Peyer's patch (tissue), 4 donors: ENCODE measurements around the gene PASK. TPM values are rescaled to one million over a fixed set of nuclear protein-coding genes. Genes with fewer than 3 reads are reported as not detected.

Experiments used
- DNase-seq, 3 donors: peaks; one replicate each; pipeline ENCODE4 v3.0.0-alpha.2; 2017 to 2019
- H3K27ac ChIP-seq, 4 donors: fragments of 200-600 bp; sonication (generic); one replicate each; pipeline ENCODE4 v1.5.1; 2016 to 2019
- H3K27me3 ChIP-seq, 2 donors: fragments of 200-600 bp; sonication (generic); one replicate each; pipeline ENCODE4 v1.5.1; 2019
- H3K36me3 ChIP-seq, 3 donors: fragments of 200-600 bp; sonication (generic); one replicate each; pipeline ENCODE4 v1.5.1; 2016 to 2019
- H3K4me1 ChIP-seq, 4 donors: fragments of 200-600 bp; sonication (generic); one replicate each; pipeline ENCODE4 v1.5.1; 2016 to 2019
- H3K4me3 ChIP-seq, 4 donors: fragments of 200-600 bp; sonication (generic); 1 replicate in 3 of 4; 2 replicates in 1 of 4; pipeline ENCODE4 v1.5.1; 2016 to 2019; ENCODE audit warnings: mild to moderate bottlenecking in 1 of 4
- H3K9me3 ChIP-seq, 4 donors: fragments of 200-600 bp; sonication (generic); one replicate each; pipeline ENCODE4 v1.5.1; 2016 to 2019; ENCODE audit warnings: mild to moderate bottlenecking in 1 of 4
- CTCF ChIP-seq, 6 experiments: fragments of 450-650 bp in 4 of 6; fragments of 200-600 bp in 2 of 6; sonication (generic) in 1 of 6; IDR thresholded peaks; one replicate each; pipeline ENCODE4 v1.5.1; 2017 to 2019; ENCODE audit warnings: antibody characterized with exemption in 6 of 6, mild to moderate bottlenecking in 3 of 6, moderate library complexity in 1 of 6
- POLR2A ChIP-seq, 2 donors: fragments of 450-650 bp; IDR thresholded peaks; one replicate each; pipeline ENCODE4 v1.5.1; 2017; ENCODE audit warnings: antibody characterized with exemption in 2 of 2, mild to moderate bottlenecking in 2 of 2, moderate library complexity in 2 of 2
- total RNA-seq, 4 donors: library from RNA; depleted of rRNA; stranded (reverse); fragments of >200 nt; gene quantifications; one replicate each; pipeline ENCODE4 v1.1.0, GENCODE V29; 2016

The PASK gene
- total RNA-seq, 4 donors from 2014 or later, result 12.1 to 790 (median 26.7) TPM

DNA sequence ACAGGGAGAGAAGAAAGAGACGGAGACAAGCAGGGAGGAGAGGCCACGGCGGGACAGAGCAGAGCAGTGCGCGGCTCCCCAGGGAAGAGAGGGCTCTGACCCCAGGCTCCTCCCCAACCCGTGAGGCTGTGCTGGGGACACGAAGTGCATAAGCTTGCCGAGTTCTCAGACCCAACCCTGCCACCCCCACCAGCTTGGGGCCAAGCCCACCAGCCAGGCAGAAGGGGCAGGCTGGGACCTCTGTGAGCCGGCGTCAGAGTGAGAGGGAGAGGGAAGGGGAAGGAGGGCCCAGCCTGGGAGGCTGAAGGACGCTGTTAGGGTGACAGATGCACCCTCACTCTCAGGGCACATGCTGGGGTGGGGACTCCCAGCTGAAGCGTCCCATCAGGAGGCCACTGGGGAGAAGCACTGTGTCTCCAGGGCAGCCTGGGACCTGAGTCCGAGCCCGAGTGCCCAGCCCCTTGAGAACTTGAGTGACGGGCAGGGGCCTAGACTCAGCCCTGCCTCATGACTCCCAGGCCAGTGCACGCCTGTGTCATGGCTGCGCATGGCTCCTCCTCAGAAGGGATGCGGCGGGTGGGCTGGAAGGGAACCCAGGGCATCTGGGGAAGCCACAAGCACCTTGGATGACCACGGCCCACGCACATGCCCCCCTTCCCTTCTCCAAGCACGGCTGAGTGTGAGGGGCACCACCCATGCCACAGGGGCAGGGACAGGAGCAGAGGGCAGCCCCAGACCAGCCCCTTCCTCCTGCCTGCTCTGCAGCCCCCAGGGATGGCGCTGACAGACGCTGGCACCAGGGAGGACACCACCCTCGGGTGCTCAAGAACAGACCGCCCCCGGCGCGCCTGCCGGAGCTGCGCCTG, 78.2 kb downstream of the PASK start:
- Histone ChIP-seq H3K9me3 (no peaks in the 10 kb centered on the region), H3K27ac (no peak overlapping the region), H3K36me3 (peaks cover 0 to 39% (median 0%) of the 10 kb centered on the region in 3 donors), H3K4me3 (no peak overlapping the region), H3K27me3 (no peaks in the 10 kb centered on the region), H3K4me1 (no peaks in the 10 kb centered on the region)
- no peak for DNase-seq
- TF ChIP-seq CTCF (IDR thresholded peaks at IDR 0.05) (no peak), POLR2A (IDR thresholded peaks at IDR 0.05) (no peak)

- no peaks in the 10 kb centered on the region for H3K9me3 ChIP-seq
- H3K36me3 ChIP-seq, result peaks cover 0 to 38% (median 0%) of the 10 kb centered on the region in 3 donors
- TF ChIP-seq POLR2A (IDR thresholded peaks at IDR 0.05) (no peak), CTCF (IDR thresholded peaks at IDR 0.05) (no peak)
- no peak overlapping the region for H3K4me3 ChIP-seq
- H3K4me1 ChIP-seq, result no peaks in the 10 kb centered on the region
- H3K27ac ChIP-seq, result no peak overlapping the region
- no peaks in the 10 kb centered on the region for H3K27me3 ChIP-seq
- no peak for DNase-seq
Observed at GRCh38 chr2:241070361-241070760, 78.9 kb downstream of the PASK start.

- no peaks in the 10 kb centered on the region for H3K9me3 ChIP-seq
- H3K4me1 ChIP-seq, result no peaks in the 10 kb centered on the region
- H3K4me3 ChIP-seq, result no peak overlapping the region
- no peak overlapping the region for H3K27ac ChIP-seq
- no peak for TF ChIP-seq POLR2A (IDR thresholded peaks at IDR 0.05)
- no peak for TF ChIP-seq CTCF (IDR thresholded peaks at IDR 0.05)
- peaks cover 0 to 33% (median 0%) of the 10 kb centered on the region in 3 donors for H3K36me3 ChIP-seq
- no peaks in the 10 kb centered on the region for H3K27me3 ChIP-seq
- peak in 1 of 3 donors; percentile 14 for DNase-seq
Observed at GRCh38 chr2:241069821-241070281, 79.4 kb downstream of the PASK start.

- Histone ChIP-seq H3K36me3 (peaks cover 0 to 29% (median 0%) of the 10 kb centered on the region in 3 donors), H3K27me3 (no peaks in the 10 kb centered on the region), H3K9me3 (no peaks in the 10 kb centered on the region), H3K27ac (no peak overlapping the region), H3K4me1 (no peaks in the 10 kb centered on the region), H3K4me3 (no peak overlapping the region)
- peak in 1 of 3 donors; percentile 6 for DNase-seq
- no peak for TF ChIP-seq POLR2A (IDR thresholded peaks at IDR 0.05)
- no peak for TF ChIP-seq CTCF (IDR thresholded peaks at IDR 0.05)
Observed at GRCh38 chr2:241068942-241069810, 80.1 kb downstream of the PASK start.

DNA sequence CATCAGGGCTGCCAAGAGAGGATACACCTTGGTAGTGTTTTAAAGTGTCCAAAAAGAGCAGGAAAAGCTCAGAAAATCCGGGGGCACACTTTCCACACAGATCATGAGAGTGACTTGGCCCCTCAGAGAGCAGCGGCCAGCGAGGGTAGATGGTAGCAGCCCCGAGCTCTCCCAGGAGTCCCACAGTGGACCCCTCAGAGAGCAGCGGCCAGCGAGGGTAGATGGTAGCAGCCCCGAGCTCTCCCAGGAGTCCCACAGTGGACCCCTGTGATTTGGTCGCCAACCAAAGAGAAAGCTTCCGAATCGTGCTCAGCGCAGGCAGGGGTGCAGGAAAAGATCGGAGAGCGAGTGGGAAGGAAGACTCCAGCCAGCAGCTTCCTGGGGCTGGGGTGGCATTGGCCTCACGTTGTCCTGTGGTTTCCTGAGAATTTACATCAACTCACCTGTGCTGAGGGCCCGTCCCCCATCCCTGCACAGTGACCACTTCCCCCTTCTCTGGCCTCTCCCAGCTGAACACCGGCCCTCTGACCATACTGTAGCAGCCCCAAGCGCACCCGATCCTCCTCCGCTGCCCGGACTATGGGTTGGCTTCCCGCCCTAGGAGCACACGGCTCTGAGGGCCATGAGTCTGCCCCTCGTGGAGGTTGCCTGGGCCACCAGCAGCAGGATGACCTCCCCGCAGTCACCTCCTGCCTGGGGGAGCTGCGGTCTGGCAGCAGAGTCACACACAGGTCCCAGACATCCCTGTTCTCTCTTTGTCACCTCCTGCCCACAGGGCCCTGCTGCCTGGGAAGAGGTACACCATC, 80.9 kb downstream of the PASK start:
- Histone ChIP-seq H3K4me3 (no peak overlapping the region), H3K27me3 (no peaks in the 10 kb centered on the region), H3K36me3 (peaks cover 0 to 25% (median 0%) of the 10 kb centered on the region in 3 donors), H3K4me1 (peaks cover 0 to 5% (median 2%) of the 10 kb centered on the region in 4 donors), H3K9me3 (no peaks in the 10 kb centered on the region), H3K27ac (no peak overlapping the region)
- TF ChIP-seq POLR2A (IDR thresholded peaks at IDR 0.05) (no peak), CTCF (IDR thresholded peaks at IDR 0.05) (no peak)
- DNase-seq, result peak in 1 of 3 donors; percentile 3
